Middle frontal gyrus (tissue), 1 donor: Measurements from ENCODE around the gene PCP4.

Experiments used
- DNase-seq: peaks from one replicate; pipeline ENCODE4 v3.0.0-alpha.2; 2015; ENCODE audit warnings: low spot score; ENCODE audit errors: extremely low spot score

The PCP4 gene

GRCh38 chr21:39971956-39972355 lies 104.7 kb downstream of the PCP4 start:
- no peak for DNase-seq

GRCh38 chr21:39972471-39972870 lies 105.2 kb downstream of the PCP4 start:
- DNase-seq: no peak

- DNase-seq: no peak
Measured at GRCh38 chr21:39972976-39973770, 105.9 kb downstream of the PCP4 start.

- DNase-seq: no peak
Measured at GRCh38 chr21:39976800-39977199, 109.6 kb downstream of the PCP4 start.
